NCI-H2029 (cell line): ENCODE measurements around the gene PCGF2.
"Not testable (repeated sequence)": the region's sequence is repeated elsewhere in the genome, so short reads cannot be mapped to it uniquely, and the experiment has no call there.

Experiments used
- DNase-seq: peaks from one replicate; lab custom pipeline; 2025; lab: John Stamatoyannopoulos, UW

PCGF2 gene

GRCh38 chr17:38735161-38735997 is 12.8 kb downstream of the PCGF2 start:
- DNase-seq = no peak

- no peak for DNase-seq
These were observed 13.9 kb downstream of the PCGF2 start for GRCh38 chr17:38733982-38734973.

DNA sequence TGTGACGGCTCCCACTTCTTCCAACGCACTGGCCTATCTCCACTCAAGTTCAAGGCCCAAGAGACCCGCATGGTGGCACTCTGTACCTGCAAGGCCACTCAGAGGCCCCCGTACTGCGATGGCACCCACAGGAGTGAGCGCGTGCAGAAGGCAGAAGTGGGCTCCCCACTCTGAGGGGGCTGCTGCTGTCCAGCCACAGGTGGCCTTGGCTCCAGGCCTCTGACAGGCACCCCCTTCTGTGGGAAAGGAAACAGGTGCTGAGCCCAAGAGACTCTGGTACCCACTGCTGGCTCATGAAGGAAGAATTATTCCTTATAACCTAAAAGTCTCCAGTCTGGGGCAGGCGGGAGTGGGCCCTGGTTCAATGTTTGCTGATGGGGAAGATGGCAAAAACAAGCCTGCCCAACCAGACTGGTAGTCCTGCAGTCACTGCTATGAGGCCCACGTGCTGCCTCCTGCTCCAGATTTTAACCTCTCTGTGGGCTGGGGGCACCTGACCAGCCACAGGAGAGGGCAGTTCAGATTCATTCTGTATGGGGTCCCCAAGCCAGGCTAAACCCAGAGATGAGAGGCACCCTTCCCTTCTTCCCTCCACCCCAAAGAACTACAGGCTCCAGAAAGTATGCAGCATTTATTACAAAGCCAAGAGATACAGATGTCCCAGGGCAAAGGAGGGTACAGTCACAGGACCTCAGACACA is 14.7 kb downstream of the PCGF2 start:
- no peak for DNase-seq

DNA sequence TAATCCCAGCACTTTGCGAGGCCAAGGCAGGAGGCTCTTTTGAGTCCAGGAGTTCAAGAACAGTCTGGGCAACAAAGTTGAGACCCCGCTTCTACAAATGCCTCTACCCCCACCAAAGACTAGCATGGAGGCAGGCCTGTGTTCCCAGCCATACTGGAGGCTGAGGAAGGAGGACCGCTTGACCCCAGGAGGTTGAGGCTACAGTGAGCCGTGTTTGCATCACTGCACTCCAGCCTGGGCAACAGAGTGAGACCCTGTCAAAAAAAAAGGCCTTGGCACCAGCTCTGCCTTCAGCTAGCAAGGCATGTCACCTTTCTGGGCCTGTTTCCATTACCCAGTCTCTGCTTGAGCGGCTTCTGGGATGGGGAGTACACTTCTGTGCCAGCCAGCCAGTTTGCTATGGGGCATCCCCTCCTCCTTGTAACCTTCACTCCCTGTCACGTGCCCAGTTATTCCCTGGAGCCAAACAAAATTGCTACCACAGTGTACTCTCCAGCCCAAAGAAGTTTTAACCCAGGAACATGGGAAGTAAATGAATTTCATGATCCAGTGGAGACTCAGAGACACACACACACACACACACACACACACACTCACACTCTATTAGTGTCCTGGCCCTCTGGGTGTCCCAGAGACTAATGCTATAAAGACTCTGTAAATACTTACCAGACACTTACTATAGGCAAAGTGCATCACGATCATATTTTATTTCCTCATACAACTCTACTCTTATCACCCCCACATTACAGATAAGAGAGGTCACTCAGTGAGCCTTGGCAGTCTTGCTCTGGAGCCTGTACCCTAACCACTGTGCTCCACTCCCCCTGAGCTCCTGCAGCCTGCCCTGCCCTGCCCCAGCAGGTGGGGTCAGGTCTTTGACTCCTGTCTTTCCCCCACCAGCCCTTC is 15.5 kb downstream of the PCGF2 start:
- DNase-seq = no peak

DNA sequence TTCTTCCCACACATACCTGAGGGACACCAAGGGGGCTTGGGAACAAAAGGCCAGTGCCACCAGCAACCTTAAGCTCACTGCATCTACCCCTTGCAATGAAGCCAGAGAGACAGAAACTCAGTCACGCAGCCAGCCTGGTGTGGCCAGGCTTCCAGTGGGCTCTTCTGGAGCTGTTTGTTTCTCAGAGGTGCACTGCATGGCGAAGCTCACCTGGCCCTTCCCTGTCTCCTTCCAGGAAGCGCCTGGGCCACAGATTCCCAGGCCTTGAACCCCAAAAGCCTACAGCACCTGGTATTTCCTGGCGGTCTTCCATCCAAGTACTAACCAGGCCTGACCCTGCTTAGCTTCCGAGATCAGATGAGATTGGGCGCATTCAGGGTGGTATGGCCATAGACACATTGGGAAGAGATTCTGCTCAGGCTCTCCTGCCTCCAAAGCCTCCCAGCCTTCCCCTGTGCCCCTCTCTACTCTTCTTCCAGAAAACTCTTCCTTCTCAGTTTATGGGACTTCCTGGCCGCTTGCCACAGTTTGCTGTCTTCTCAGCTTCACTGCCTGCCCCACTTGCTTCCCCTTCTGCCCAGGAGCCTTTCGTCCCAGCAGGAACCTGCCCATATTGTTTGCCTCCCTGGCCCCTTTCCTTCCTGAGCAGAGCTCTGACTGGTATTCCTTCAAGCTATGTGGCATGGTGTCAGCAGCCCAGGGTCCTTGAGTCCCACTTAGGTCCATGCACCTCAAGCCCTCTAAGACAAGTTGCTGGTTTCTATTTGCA is 16.4 kb downstream of the PCGF2 start:
- DNase-seq = no peak

- DNase-seq = peak; percentile 77
These were observed 17.4 kb downstream of the PCGF2 start for GRCh38 chr17:38730526-38731379.

GRCh38 chr17:38729886-38730525 is 18.1 kb downstream of the PCGF2 start, which contains the start of gene CISD3:
Gene CISD3 (plus strand): TSS chr17:38730341. CDS start chr17:38730359, 18 bp downstream.
- peak; percentile 79 for DNase-seq

GRCh38 chr17:38729368-38729885 is 18.7 kb downstream of the PCGF2 start:
- DNase-seq = no peak

- DNase-seq = no peak
These were observed 19.8 kb downstream of the PCGF2 start for GRCh38 chr17:38728290-38728831.

- no peak for DNase-seq
These were observed 20.4 kb downstream of the PCGF2 start for GRCh38 chr17:38727736-38728135.

DNA sequence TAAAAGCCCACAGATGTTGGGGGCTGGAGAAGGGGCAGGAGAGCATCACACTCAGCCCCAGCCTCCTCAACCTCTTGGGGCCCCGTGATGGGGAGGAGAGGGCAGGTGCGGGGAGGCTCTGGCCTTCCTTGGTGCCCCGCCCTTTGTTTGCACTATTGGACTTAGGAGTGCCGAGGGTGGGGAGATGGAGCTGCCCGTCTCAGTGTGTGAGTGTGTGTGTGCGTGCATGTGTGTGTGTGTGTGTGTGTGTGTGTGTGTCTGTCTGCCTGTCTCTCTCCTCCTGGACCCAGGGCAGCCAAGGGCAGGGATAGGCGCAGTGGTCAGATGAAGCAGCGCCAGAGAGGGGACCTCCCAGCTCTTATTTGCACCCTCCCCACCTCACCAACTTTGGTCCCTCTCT is 22.0 kb downstream of the PCGF2 start:
- DNase-seq = not testable (repeated sequence)

GRCh38 chr17:38725066-38725465 is 23.1 kb downstream of the PCGF2 start:
- DNase-seq = no peak

DNA sequence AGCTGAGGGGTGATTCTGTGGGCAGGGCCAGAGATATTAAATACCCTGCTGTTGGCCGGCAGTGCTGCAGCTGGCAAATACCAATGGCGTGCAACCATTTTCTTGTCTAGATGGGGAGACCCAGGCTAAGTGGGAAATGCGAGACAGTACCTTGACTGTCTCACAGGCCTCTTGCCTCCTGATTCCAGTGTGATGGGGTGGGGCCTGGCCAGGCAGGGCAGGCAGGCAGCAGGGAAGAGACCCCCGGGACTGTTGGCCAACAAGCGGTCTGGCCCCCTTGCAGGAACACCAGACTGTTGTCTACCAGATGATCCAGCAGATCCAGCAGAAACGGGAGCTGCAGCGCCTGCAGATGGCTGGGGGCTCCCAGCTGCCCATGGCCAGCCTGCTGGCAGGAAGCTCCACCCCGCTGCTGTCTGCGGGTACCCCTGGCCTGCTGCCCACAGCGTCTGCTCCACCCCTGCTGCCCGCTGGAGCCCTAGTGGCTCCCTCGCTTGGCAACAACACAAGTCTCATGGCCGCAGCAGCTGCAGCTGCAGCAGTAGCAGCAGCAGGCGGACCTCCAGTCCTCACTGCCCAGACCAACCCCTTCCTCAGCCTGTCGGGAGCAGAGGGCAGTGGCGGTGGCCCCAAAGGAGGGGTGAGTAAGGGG is 23.7 kb downstream of the PCGF2 start:
- DNase-seq = peak; percentile 61

- DNase-seq = no peak
These were observed 26.3 kb downstream of the PCGF2 start for GRCh38 chr17:38721802-38722201.

- DNase-seq = no peak
These were observed 27.2 kb downstream of the PCGF2 start for GRCh38 chr17:38720941-38721340.

DNA sequence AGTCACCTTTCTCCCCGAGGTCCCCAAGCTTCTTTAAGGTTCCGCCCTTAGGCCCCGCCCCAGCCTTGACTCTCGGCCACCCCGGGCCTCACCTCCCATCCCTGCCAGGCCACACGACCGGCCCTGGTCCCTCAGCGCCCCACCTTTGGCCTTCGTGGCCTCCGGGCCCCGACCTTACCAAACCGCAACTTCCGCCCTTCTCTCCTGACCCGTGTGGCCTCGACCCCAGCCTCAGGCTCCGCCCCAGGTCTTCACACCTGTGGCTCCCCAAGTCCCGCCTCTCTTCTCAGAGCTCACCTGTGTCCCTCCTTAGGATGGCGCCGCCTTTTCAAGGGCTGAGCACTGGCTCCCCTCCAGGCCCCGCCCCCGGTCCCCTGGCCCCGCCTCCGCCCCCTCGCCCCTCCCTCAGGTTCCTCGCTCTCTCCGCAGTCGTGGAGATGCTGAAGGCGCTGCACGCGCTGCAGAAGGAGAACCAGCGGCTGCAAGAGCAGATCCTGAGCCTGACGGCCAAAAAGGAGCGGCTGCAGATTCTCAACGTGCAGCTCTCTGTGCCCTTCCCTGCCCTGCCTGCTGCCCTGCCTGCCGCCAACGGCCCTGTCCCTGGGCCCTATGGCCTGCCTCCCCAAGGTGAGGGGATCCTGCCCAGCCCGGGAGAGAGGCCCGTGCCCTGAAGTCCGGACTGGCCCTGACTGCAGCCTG is 28.0 kb downstream of the PCGF2 start:
- no peak for DNase-seq
